AG04449 (cell line): Measurements from ENCODE around the gene STK33.

Experiments used
- CTCF ChIA-PET: fragments of 350-600 bp; formaldehyde crosslinking; extraction: SDS; loops from one replicate; lab custom pipeline; 2021; ENCODE audit warnings: antibody characterized with exemption; lab: Yijun Ruan, JAX
- POLR2A ChIA-PET: fragments of 400-600, 350-600 bp; formaldehyde crosslinking; extraction: SDS; loops from one replicate; lab custom pipeline; 2020; ENCODE audit warnings: antibody characterized with exemption, inconsistent platforms; lab: Yijun Ruan, JAX
- DNase-seq: peaks from one replicate; pipeline ENCODE4 v3.0.0-alpha.2; 2010; ENCODE audit warnings: low read depth, low spot score
- H3K4me3 ChIP-seq: 2 replicates; pipeline ENCODE4 v1.5.1; 2011; ENCODE audit warnings: low read depth, mild to moderate bottlenecking, control low read depth, low read length
- CTCF ChIP-seq: IDR thresholded peaks from one replicate; pipeline ENCODE4 v1.5.1; 2011; ENCODE audit warnings: mild to moderate bottlenecking, moderate library complexity, low read length, control low read depth, inconsistent platforms; ENCODE audit not compliant: insufficient read depth; ENCODE audit errors: missing control alignments

The STK33 gene

DNA sequence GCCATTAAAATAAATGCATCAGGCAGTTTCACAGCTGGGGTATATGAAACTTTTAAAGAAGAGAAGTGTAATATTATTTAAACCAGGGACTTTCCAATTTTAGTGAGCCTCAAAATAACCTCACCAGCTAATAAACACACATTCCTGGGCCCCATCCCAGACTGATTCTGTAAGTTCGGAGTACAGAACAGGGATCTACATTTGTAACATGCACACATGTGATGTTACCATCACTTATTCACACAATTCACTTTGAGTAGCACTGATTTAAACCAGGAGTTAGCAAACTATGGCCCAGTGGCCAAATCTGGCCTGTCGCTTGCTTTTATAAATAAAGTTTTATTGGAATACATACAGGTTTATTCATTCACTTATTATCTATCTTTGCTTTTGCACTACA lies 62.0 kb downstream of the STK33 start:
- TF ChIP-seq CTCF: no peak
- ChIA-PET CTCF (no interaction called here), POLR2A (no interaction called here)
- no peak overlapping the region for H3K4me3 ChIP-seq
- DNase-seq: no peak

DNA sequence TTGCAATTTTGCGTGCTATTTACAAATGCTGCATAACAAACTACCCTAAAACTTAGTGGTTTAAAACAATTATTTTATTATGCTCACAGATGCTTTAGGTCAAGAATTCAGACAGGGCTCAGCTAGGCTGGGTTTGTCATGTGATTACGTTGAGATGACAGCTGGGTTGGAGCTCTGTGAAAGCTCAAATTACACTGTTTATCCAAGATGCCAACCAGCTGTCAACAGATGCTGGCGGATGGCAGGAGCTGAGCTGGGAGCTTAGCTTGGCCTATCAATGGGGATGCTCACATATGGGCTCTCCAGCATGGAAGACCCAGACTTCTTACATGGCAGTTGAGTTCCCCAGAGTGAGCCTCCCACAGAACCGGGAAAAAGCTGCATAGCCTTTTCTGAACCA lies 62.7 kb downstream of the STK33 start:
- no peak for TF ChIP-seq CTCF
- H3K4me3 ChIP-seq: no peak overlapping the region
- no peak for DNase-seq
- CTCF ChIA-PET: no interaction called here
- POLR2A ChIA-PET: no interaction called here

DNA sequence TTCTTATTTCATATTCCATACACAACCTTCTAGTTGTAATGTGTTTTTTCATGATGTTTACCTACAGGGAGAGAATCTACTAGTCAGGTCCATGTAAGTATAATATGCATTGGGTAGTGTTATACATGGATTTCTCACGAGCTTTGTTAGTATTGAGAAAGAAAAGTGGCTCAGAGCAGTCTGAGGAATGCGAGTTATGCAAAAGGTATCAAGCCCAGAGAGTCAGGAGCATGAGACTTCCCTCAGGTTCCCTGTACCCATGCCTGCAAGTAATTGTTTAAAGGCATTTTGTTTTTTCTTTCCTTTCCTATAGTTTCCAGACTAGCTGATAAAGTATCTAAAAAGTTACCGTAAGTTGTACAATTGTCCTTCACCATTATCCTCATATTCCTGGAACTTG lies 66.1 kb downstream of the STK33 start:
- no peak for DNase-seq
- POLR2A ChIA-PET: no interaction called here
- no peak overlapping the region for H3K4me3 ChIP-seq
- CTCF ChIA-PET: no interaction called here
- TF ChIP-seq CTCF: no peak

GRCh38 chr11:8523396-8523795 lies 70.6 kb downstream of the STK33 start:
- no peak for DNase-seq
- ChIA-PET CTCF (no interaction called here), POLR2A (no interaction called here)
- no peak overlapping the region for H3K4me3 ChIP-seq
- no peak for TF ChIP-seq CTCF

- DNase-seq: no peak
- ChIA-PET CTCF (no interaction called here), POLR2A (no interaction called here)
- H3K4me3 ChIP-seq: no peak overlapping the region
- no peak for TF ChIP-seq CTCF
Measured at GRCh38 chr11:8512547-8512946, 81.5 kb downstream of the STK33 start.

DNA sequence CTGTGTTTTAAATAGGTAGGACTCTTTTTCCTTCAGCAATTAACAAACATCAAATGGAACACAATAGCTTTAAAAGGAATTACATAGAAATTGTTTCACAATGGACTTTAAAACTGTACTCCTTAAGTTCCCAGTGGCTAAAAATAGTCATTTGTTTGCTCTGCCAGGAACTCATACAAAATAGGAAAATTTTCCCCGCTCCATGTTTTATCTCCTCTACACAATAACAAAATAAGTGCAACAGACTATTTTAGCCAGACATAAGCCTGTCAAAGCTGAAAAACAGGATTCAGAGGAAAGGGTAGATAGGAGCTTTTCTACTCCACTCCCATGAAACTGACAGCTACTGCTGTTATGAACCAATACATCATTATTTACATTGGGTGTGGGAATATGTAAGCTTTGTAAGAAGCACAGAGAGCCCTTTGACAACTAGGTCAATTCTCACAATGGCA lies 90.1 kb downstream of the STK33 start:
- DNase-seq: no peak
- ChIA-PET CTCF (no interaction called here), POLR2A (no interaction called here)
- no peak for TF ChIP-seq CTCF
- H3K4me3 ChIP-seq: no peak overlapping the region
